SU-DHL-6 (cell line): ENCODE measurements around the gene SKP1.

Source experiments
- H2AFZ ChIP-seq: fragments of 200-600 bp; sonication (generic); 2 replicates; pipeline ENCODE4 v1.6.1; 2014; ENCODE audit warnings: low read depth, mild to moderate bottlenecking, moderate library complexity, mixed read lengths, antibody characterized with exemption, low read length; ENCODE audit not compliant: severe bottlenecking
- H3F3A ChIP-seq: fragments of 200-600 bp; shearing (Covaris generic); 2 replicates; pipeline ENCODE4 v1.6.0; 2016; ENCODE audit warnings: antibody characterized with exemption, mild to moderate bottlenecking; ENCODE audit not compliant: insufficient read depth
- H3K27ac ChIP-seq: fragments of 200-600 bp; sonication (generic); 2 replicates; pipeline ENCODE4 v1.5.1; 2016; ENCODE audit warnings: low read depth, mild to moderate bottlenecking, low read length, moderate library complexity, mixed read lengths
- H3K27me3 ChIP-seq: fragments of 200-600 bp; sonication (generic), shearing (Covaris generic); 2 replicates; pipeline ENCODE4 v1.6.0; 2014; ENCODE audit warnings: mild to moderate bottlenecking, low read length
- H3K36me3 ChIP-seq: fragments of 200-600 bp; sonication (generic); 2 replicates; pipeline ENCODE4 v1.6.1; 2014; ENCODE audit warnings: mild to moderate bottlenecking, low read length, mixed read lengths
- H3K4me2 ChIP-seq: fragments of 300-600, 200-600 bp; shearing (Covaris generic), sonication (generic); 2 replicates; pipeline ENCODE4 v1.6.0; 2014; ENCODE audit warnings: low read length, low read depth, mild to moderate bottlenecking; ENCODE audit not compliant: poor library complexity, severe bottlenecking
- H3K4me3 ChIP-seq: fragments of 200-600 bp; sonication (generic); 2 replicates; pipeline ENCODE4 v1.5.1; 2014; ENCODE audit warnings: antibody characterized with exemption, low read length, mild to moderate bottlenecking, mixed read lengths; ENCODE audit not compliant: insufficient read depth, poor library complexity, severe bottlenecking
- H3K79me2 ChIP-seq: fragments of 200-600 bp; sonication (generic); 2 replicates; pipeline ENCODE4 v1.6.1; 2014; ENCODE audit warnings: mild to moderate bottlenecking, low read length, moderate library complexity; ENCODE audit not compliant: insufficient read depth
- H3K9ac ChIP-seq: fragments of 200-600 bp; sonication (generic); 2 replicates; pipeline ENCODE4 v1.7.0; 2014; ENCODE audit warnings: mild to moderate bottlenecking, low read length
- H3K9me2 ChIP-seq: fragments of 200-600 bp; sonication (generic); replicated peaks from 2 replicates; pipeline ENCODE4 v1.6.1; 2014; ENCODE audit warnings: low read length; ENCODE audit not compliant: insufficient read depth
- H3K9me3 ChIP-seq: fragments of 200-600 bp; sonication (generic); 2 replicates; pipeline ENCODE4 v1.6.1; 2014; ENCODE audit warnings: low read length, mixed read lengths; ENCODE audit not compliant: insufficient read depth
- H4K20me1 ChIP-seq: fragments of 200-600 bp; sonication (generic); 2 replicates; pipeline ENCODE4 v1.6.1; 2014; ENCODE audit warnings: low read depth, mild to moderate bottlenecking, antibody characterized with exemption, low read length, moderate library complexity, mixed read lengths
- CTCF ChIP-seq: fragments of 200-600 bp; sonication (generic); IDR thresholded peaks from one replicate; pipeline ENCODE4 v1.5.1; 2017; ENCODE audit warnings: antibody characterized with exemption, mild to moderate bottlenecking, low read length, moderate library complexity; ENCODE audit not compliant: insufficient read depth, poor library complexity, severe bottlenecking
- EZH2phosphoT487 ChIP-seq: fragments of 200-600 bp; sonication (generic), shearing (Covaris generic); conservative IDR thresholded peaks from 2 replicates; pipeline ENCODE4 v1.6.1; 2018; ENCODE audit warnings: mild to moderate bottlenecking, antibody characterized with exemption, low read length, moderate library complexity, mixed read lengths

Gene SKP1

GRCh38 chr5:134113902-134114875, 62.6 kb downstream of the SKP1 start, which contains the start of gene TCF7:
TSS of gene TCF7 (plus strand) at chr5:134114681. CDS start at chr5:134114907, 226 bp downstream.
- H3K27me3 ChIP-seq, result no peaks in the 10 kb centered on the region
- peak within 1 kb of the TSS; percentile 41; the same call in 1 of the 2 replicates for H3K9ac ChIP-seq
- H3K36me3 ChIP-seq, result no peaks in the 10 kb centered on the region
- peak within 1 kb of the TSS; percentile 52 for H3K4me3 ChIP-seq
- no peaks in the 10 kb centered on the region for H4K20me1 ChIP-seq
- H2AFZ ChIP-seq, result peak within 1 kb of the TSS; percentile 86
- H3K4me2 ChIP-seq, result peak within 1 kb of the TSS; percentile 68
- no peaks in the 10 kb centered on the region for H3K79me2 ChIP-seq
- H3K9me2 ChIP-seq, result no peaks in the 10 kb centered on the region
- H3K9me3 ChIP-seq, result no peaks in the 10 kb centered on the region
- TF ChIP-seq CTCF, result no peak
- no peak for TF ChIP-seq EZH2phosphoT487
- H3F3A ChIP-seq, result no peaks in the 10 kb centered on the region
- H3K27ac ChIP-seq, result no peak within 1 kb of the TSS

- Histone ChIP-seq H4K20me1 (no peaks in the 10 kb centered on the region), H3K4me3 (no peak overlapping the region), H3K36me3 (no peaks in the 10 kb centered on the region), H3K27ac (no peak overlapping the region), H3K9ac (no peak overlapping the region), H3K79me2 (no peaks in the 10 kb centered on the region), H3F3A (no peaks in the 10 kb centered on the region), H2AFZ (no peak overlapping the region), H3K27me3 (no peaks in the 10 kb centered on the region), H3K9me3 (no peaks in the 10 kb centered on the region), H3K4me2 (no peak overlapping the region), H3K9me2 (no peaks in the 10 kb centered on the region)
- TF ChIP-seq CTCF (no peak), EZH2phosphoT487 (no peak)
These were observed 63.3 kb downstream of the SKP1 start for GRCh38 chr5:134113363-134113889.

GRCh38 chr5:134112726-134113362, 63.9 kb downstream of the SKP1 start:
- no peaks in the 10 kb centered on the region for H3K27me3 ChIP-seq
- no peaks in the 10 kb centered on the region for H3K9me2 ChIP-seq
- no peaks in the 10 kb centered on the region for H3K79me2 ChIP-seq
- no peak overlapping the region for H2AFZ ChIP-seq
- no peak overlapping the region for H3K4me2 ChIP-seq
- H3K9me3 ChIP-seq, result no peaks in the 10 kb centered on the region
- H3K4me3 ChIP-seq, result no peak overlapping the region
- no peak overlapping the region for H3K9ac ChIP-seq
- H3K27ac ChIP-seq, result no peak overlapping the region
- no peaks in the 10 kb centered on the region for H4K20me1 ChIP-seq
- no peaks in the 10 kb centered on the region for H3K36me3 ChIP-seq
- no peaks in the 10 kb centered on the region for H3F3A ChIP-seq
- TF ChIP-seq CTCF (no peak), EZH2phosphoT487 (no peak)
